OCI-LY7 (cell line): ENCODE data around the gene LIPC.

ENCODE experiments used
- EZH2phosphoT487 ChIP-seq: fragments of 200-600 bp; sonication (generic); IDR thresholded peaks from 2 replicates; pipeline ENCODE4 v1.6.1; 2018; ENCODE audit warnings: low read depth, borderline replicate concordance, mild to moderate bottlenecking, mixed run types, antibody characterized with exemption, low read length, moderate library complexity, mixed read lengths
- TF ChIP-seq, protein P1 (sequence below): fragments of 200-600 bp; sonication (generic); conservative IDR thresholded peaks from 2 replicates; pipeline ENCODE4 v1.5.1; 2014; ENCODE audit warnings: mild to moderate bottlenecking, antibody characterized with exemption, low read length, moderate library complexity, mixed read lengths

DNA sequence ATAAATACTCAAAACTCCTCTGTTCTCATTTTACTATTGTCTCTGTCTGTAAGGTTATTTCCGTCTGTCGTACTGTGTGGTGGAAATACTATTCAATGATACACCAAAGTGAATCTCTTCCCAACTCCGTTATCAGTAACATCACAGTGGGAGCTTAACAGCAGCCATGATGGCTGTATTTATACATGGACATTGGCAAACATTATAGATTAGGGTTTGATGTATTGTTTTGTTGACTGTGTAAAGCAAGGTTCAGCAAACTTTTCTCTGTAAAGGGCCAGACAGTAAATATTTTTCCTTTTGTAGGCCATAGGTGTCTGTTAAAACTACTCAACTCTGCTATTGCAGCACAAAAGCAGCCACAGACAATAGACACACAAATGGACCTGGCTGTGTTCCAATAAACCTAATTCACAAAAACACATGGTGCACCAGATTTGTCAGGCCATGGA, 23.2 kb downstream of the LIPC start:
- TF ChIP-seq, protein P1, sequence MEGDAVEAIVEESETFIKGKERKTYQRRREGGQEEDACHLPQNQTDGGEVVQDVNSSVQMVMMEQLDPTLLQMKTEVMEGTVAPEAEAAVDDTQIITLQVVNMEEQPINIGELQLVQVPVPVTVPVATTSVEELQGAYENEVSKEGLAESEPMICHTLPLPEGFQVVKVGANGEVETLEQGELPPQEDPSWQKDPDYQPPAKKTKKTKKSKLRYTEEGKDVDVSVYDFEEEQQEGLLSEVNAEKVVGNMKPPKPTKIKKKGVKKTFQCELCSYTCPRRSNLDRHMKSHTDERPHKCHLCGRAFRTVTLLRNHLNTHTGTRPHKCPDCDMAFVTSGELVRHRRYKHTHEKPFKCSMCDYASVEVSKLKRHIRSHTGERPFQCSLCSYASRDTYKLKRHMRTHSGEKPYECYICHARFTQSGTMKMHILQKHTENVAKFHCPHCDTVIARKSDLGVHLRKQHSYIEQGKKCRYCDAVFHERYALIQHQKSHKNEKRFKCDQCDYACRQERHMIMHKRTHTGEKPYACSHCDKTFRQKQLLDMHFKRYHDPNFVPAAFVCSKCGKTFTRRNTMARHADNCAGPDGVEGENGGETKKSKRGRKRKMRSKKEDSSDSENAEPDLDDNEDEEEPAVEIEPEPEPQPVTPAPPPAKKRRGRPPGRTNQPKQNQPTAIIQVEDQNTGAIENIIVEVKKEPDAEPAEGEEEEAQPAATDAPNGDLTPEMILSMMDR, result no peak
- no peak for TF ChIP-seq EZH2phosphoT487
